Activated T-helper 2 cell treated with anti-CD3 and anti-CD28 coated beads, Interferon-gamma antibody, Interleukin-2, Interleukin-4, amounts not matched to agents 10 μg/mL and 5 μg/mL and 100 μg/mL, durations not matched to agents 14 hours and 24 hours and 36 hours (primary cell): ENCODE measurements around the gene BCAS3. TPM values are rescaled to one million over a fixed set of nuclear protein-coding genes. Genes with fewer than 3 reads are reported as not detected.
"Not testable (repeated sequence)": the region's sequence is repeated elsewhere in the genome, so short reads cannot be mapped to it uniquely, and the experiment has no call there.

Experiments
- DNase-seq: peaks from one replicate; pipeline ENCODE4 v3.0.0; 2021; ENCODE audit warnings: low spot score
- H3K27ac Mint-ChIP-seq: one replicate; pipeline ENCODE4 v1.8.0; 2021; ENCODE audit warnings: mixed read lengths
- H3K27me3 Mint-ChIP-seq: one replicate; pipeline ENCODE4 v1.8.0; 2021; ENCODE audit warnings: low read depth, mixed read lengths
- H3K36me3 Mint-ChIP-seq: one replicate; pipeline ENCODE4 v1.8.0; 2021; ENCODE audit warnings: low read depth, mixed read lengths
- H3K4me1 Mint-ChIP-seq: one replicate; pipeline ENCODE4 v1.8.0; 2021; ENCODE audit warnings: low read depth, mixed read lengths
- H3K4me3 Mint-ChIP-seq: one replicate; pipeline ENCODE4 v1.8.0; 2021; ENCODE audit warnings: low read depth, mild to moderate bottlenecking, moderate library complexity, mixed read lengths
- H3K9me3 Mint-ChIP-seq: one replicate; pipeline ENCODE4 v1.8.0; 2021; ENCODE audit warnings: mixed read lengths
- intact Hi-C: fragments of 100-400 bp; cut with micrococcal nuclease; formaldehyde crosslinking; loops from one replicate; pipeline ENCODE4 v1.15.1; 2023
- total RNA-seq: library from RNA; stranded (reverse); gene quantifications from 2 replicates; pipeline ENCODE4 v1.2.3, GENCODE V29; 2022

BCAS3 gene
- total RNA-seq, 1 donor from 2014 or later = 10.7 TPM

- H3K36me3 Mint-ChIP-seq = no peaks in the 10 kb centered on the region
- no peaks in the 10 kb centered on the region for H3K4me1 Mint-ChIP-seq
- no peak for DNase-seq
- no peak overlapping the region for H3K27ac Mint-ChIP-seq
- H3K27me3 Mint-ChIP-seq = peaks cover 40% of the 10 kb centered on the region
- H3K9me3 Mint-ChIP-seq = no peaks in the 10 kb centered on the region
- intact Hi-C loops = loop anchor here (10.0 kb wide), 1 partner anchor 645 kb away; the partner anchor contains the start of gene MED13
- H3K4me3 Mint-ChIP-seq = no peak overlapping the region
Observed at GRCh38 chr17:61419496-61420046, 741.9 kb downstream of the BCAS3 start.

DNA sequence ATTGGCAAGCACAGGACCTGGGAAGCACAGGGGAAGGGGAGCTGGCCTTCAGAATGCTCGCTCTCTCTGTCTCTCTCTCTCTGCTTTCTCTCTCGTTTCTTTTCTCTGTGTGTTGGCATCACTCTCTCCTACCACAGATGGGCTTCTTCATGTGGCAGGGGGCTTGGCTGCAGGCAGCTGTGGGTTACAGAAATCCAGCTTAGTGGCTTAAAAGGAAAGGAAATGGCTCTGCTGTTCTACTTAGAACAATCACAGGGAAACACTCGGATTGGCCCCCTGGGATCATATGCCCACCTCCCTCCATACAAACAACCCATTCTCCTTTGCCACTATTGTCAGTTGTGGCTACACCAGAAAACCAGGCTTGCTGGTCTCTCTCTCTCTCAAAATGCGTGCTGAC is 742.4 kb downstream of the BCAS3 start:
- Mint-ChIP-seq H3K36me3 (no peaks in the 10 kb centered on the region), H3K4me1 (no peaks in the 10 kb centered on the region), H3K27ac (no peak overlapping the region), H3K4me3 (no peak overlapping the region), H3K9me3 (no peaks in the 10 kb centered on the region), H3K27me3 (peaks cover 40% of the 10 kb centered on the region)
- intact Hi-C loops = no loop called here
- DNase-seq = no peak

GRCh38 chr17:61420745-61421398 is 743.2 kb downstream of the BCAS3 start:
- no peaks in the 10 kb centered on the region for H3K9me3 Mint-ChIP-seq
- peaks cover 36% of the 10 kb centered on the region for H3K27me3 Mint-ChIP-seq
- no peaks in the 10 kb centered on the region for H3K36me3 Mint-ChIP-seq
- no peaks in the 10 kb centered on the region for H3K4me1 Mint-ChIP-seq
- H3K4me3 Mint-ChIP-seq = no peak overlapping the region
- no peak overlapping the region for H3K27ac Mint-ChIP-seq
- intact Hi-C loops = no loop called here
- no peak for DNase-seq

- no peak for DNase-seq
- Mint-ChIP-seq H3K36me3 (no peaks in the 10 kb centered on the region), H3K27me3 (peaks cover 30% of the 10 kb centered on the region), H3K27ac (no peak overlapping the region), H3K9me3 (no peaks in the 10 kb centered on the region), H3K4me1 (no peaks in the 10 kb centered on the region), H3K4me3 (no peak overlapping the region)
- intact Hi-C loops = no loop called here
Observed at GRCh38 chr17:61421460-61421859, 743.8 kb downstream of the BCAS3 start.

DNA sequence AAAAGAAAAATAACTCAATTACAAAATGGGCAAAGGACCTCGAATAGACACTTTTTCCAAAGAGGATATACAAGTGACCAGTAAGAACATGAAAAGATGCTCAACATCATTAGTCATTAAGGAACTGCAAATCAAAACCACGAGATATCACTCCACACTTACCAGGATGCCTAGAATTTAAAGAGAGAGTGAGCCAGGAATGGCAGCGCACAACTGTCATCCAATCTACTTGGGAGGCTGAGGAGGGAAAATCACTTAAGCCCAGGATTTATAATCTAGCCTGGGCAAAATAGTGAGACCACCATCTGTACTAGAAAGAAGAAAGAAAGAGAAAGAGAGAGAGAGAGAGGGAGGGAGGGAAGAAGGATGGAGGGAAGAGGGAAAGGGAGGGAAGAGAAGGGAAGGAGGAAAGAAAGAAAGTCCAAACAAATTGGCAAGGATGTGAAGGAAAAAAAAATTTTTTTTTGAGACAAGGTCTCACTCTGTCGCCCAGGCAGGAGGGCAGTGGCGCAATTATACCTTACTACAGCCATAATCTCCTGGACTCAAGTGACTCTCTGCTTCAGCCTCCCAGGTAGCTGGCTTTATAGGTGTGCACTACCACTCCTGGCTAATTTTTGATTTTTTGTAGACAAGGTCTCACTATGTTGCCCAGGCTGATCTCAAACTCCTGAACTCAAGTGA is 744.6 kb downstream of the BCAS3 start:
- Mint-ChIP-seq H3K27me3 (peaks cover 30% of the 10 kb centered on the region), H3K9me3 (no peaks in the 10 kb centered on the region), H3K27ac (no peak overlapping the region), H3K36me3 (no peaks in the 10 kb centered on the region), H3K4me1 (no peaks in the 10 kb centered on the region), H3K4me3 (no peak overlapping the region)
- DNase-seq = no peak
- intact Hi-C loops = no loop called here

- no peaks in the 10 kb centered on the region for H3K4me1 Mint-ChIP-seq
- no peak for DNase-seq
- H3K9me3 Mint-ChIP-seq = no peaks in the 10 kb centered on the region
- no peaks in the 10 kb centered on the region for H3K36me3 Mint-ChIP-seq
- no peak overlapping the region for H3K27ac Mint-ChIP-seq
- H3K4me3 Mint-ChIP-seq = no peak overlapping the region
- H3K27me3 Mint-ChIP-seq = peaks cover 35% of the 10 kb centered on the region
- intact Hi-C loops = no loop called here
Observed at GRCh38 chr17:61422869-61423268, 745.2 kb downstream of the BCAS3 start.

DNA sequence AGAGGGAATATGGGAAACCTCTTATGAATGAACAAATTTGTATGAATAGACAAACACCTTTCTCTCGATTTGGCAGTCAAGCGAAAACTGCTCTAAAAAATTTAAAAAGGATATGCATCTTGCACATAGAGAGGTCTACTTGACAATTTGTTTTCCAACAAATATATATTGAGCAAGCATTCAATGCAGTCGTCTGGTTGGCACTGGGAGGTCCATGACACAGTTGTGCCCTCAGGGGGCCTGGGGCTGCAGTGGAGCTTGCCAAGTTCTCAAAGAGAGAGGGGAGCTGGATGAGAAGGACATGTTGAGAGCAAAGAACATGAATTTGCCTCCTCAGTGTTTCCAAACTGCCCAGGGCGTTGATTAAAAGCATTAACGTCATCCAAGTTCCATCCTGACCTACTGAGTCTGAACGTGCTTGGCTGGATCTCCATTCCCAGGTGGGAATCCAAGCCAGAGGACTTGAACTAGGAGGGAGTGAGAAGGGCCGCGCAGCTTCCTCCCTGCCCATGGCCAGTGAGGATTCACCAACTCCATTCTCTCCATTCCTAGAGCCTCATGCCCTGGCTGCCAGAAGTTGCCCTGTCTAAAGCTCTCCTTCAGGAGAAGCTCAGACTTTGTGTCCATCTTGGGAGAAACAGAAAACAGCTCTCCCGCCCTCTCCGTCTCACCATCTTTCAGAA is 746.5 kb downstream of the BCAS3 start:
- intact Hi-C loops = no loop called here
- no peaks in the 10 kb centered on the region for H3K36me3 Mint-ChIP-seq
- no peak overlapping the region for H3K27ac Mint-ChIP-seq
- H3K9me3 Mint-ChIP-seq = no peaks in the 10 kb centered on the region
- H3K4me3 Mint-ChIP-seq = no peak overlapping the region
- DNase-seq = no peak
- H3K27me3 Mint-ChIP-seq = peaks cover 32% of the 10 kb centered on the region
- no peaks in the 10 kb centered on the region for H3K4me1 Mint-ChIP-seq

DNA sequence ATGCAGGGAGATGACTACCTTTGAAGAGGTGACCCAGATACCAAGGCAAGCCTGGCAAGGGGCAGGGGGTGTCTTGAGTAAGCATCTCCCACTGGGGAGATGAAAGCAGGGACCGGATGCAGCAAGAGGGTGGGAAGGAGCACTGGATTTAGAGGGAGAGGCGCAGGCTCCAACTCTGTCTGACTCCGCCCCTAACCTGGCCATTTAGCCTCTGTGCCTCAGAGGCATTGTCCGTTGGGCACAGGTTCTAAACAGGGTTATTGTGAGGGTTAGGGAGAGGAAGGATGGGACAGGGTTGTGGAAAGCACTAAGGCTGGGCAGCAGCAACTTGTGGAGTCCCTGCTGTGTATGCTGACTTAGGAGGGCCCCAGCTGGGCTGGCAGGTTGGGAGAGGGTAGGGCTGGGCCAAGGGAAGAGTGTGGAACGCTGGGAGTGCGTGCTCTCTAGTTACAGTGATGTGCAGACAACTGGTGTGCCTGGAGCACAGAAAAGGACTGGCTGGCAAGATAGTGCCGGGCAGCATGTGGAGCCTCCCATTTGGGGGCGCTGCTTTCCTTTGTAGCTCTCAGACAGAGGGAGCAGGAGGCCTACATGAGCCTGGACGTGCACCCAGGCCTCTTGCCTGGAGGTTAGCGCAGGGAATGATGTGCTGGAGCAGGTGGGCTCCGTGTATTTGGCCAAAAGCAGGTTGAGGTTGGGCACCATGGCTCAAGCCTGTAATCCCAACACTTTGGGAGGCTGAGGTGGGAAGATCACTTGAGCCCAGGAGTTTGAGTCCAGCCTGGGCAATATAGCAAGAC is 748.2 kb downstream of the BCAS3 start:
- H3K27me3 Mint-ChIP-seq = peaks cover 28% of the 10 kb centered on the region

GRCh38 chr17:61426482-61427304 is 749.0 kb downstream of the BCAS3 start:
- intact Hi-C loops = no loop called here
- no peak overlapping the region for H3K4me3 Mint-ChIP-seq
- no peaks in the 10 kb centered on the region for H3K4me1 Mint-ChIP-seq
- H3K27me3 Mint-ChIP-seq = peaks cover 23% of the 10 kb centered on the region
- no peaks in the 10 kb centered on the region for H3K36me3 Mint-ChIP-seq
- DNase-seq = no peak
- H3K9me3 Mint-ChIP-seq = no peaks in the 10 kb centered on the region
- H3K27ac Mint-ChIP-seq = no peak overlapping the region

More for the DNA sequence above, 748.2 kb downstream of the BCAS3 start:
- H3K36me3 Mint-ChIP-seq = no peaks in the 10 kb centered on the region
- intact Hi-C loops = no loop called here
- H3K27ac Mint-ChIP-seq = no peak overlapping the region
- H3K9me3 Mint-ChIP-seq = no peaks in the 10 kb centered on the region
- DNase-seq = no peak
- H3K4me3 Mint-ChIP-seq = no peak overlapping the region
- H3K4me1 Mint-ChIP-seq = no peaks in the 10 kb centered on the region

DNA sequence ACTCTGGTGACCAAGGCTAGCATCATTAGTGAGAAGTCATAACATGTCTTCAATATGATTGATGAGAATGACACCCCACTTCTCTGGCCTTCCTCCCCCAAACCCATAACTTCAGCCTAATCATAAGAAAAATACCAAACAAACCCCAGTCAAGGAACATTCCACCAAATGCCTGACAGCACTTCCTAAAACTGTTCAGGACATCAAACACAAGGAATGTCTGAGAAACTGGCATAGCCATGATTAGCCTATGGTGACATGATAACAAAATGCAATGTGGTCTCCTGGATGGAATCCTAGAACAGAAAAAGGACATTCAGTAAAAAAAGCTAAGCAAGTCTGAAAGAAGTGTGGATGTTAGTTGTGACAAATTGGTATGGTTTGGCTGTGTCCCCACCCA is 749.9 kb downstream of the BCAS3 start:
- DNase-seq = no peak
- Mint-ChIP-seq H3K36me3 (no peaks in the 10 kb centered on the region), H3K9me3 (no peaks in the 10 kb centered on the region), H3K27ac (no peak overlapping the region), H3K4me3 (no peak overlapping the region), H3K4me1 (no peaks in the 10 kb centered on the region), H3K27me3 (peaks cover 23% of the 10 kb centered on the region)
- intact Hi-C loops = no loop called here

DNA sequence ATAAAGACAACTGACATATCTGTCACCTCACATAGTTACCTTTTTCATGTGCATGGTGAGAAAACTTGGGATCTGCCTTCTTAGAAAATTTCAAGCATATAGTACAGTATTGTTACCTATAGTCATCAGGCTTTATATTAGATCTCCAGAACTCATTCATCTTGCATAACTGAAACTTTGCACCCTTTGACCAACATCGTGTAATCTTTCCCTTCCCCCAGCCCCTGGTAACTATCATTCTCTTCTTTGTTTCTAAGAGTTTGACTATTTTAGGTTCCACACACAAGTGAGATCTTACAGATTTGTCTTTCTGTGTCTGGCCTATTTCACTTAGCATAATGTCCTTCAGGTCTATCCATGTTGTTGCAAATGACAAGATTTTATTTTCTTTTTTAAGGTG is 751.6 kb downstream of the BCAS3 start:
- no peak overlapping the region for H3K27ac Mint-ChIP-seq
- H3K36me3 Mint-ChIP-seq = no peaks in the 10 kb centered on the region
- intact Hi-C loops = no loop called here
- no peaks in the 10 kb centered on the region for H3K9me3 Mint-ChIP-seq
- H3K4me1 Mint-ChIP-seq = no peaks in the 10 kb centered on the region
- DNase-seq = no peak
- H3K4me3 Mint-ChIP-seq = no peak overlapping the region
- peaks cover 27% of the 10 kb centered on the region for H3K27me3 Mint-ChIP-seq

GRCh38 chr17:61429831-61430230 is 752.2 kb downstream of the BCAS3 start:
- H3K9me3 Mint-ChIP-seq, H3K4me1 Mint-ChIP-seq, intact Hi-C loops, H3K36me3 Mint-ChIP-seq, H3K27ac Mint-ChIP-seq, DNase-seq, H3K4me3 Mint-ChIP-seq: not testable (repeated sequence)
- H3K27me3 Mint-ChIP-seq = peaks cover 28% of the 10 kb centered on the region
